ENCODE results near the gene LY6G6D. TPM values are rescaled to one million over a fixed set of nuclear protein-coding genes. Genes with fewer than 3 reads are reported as not detected.

Gene LY6G6D
- total RNA-seq, 3 donors from 2014 or later (not counting 1 experiment from before 2014, with no cell fraction given): 0.94 TPM; not detected in 2

DNA sequence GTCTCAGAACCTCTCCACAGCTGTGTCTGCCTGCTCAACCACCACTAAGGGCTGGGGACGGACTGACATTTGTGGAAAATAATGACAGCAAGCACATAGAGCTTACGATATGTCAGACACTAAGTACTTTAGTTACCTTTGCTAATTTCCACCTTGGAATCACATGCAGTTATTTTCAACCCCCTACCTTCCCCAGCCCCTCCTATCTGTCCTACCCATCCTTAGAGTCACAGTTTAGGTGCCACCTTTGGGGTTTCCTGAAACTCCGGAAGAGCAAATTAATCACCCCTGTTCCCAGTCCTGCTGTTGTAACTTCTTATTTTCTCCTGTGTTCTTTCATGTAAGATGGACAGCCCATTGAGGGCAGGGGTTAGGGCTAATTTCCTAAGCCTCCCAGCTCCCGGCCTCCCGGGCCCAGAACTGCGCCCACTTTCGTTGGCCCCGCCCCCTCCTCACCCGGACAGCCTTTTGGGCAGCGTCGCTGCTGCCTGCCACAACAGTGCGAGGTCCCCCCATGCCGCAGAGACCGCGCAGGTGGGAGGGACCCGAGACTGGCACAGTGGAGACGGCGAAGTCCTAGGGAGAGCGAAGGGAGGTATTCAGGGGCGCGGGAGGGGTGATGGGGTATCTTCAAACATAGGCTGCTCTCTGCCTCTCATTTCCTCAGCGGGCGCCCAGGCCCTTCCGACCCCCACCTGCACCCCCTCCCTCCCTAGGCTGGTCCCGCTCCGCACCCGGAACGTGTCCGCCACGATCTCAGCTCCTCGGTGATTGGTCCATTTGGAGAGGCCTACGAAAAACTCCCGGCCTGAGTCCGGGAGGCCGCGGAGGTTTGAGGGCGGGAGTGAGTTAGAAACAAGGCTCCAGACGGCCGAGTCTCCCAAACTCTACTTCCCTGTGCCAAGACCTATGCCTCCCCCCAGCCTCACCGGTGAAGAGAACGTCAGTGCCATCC is 12.8 kb downstream of the LY6G6D start:
- H3K4me1 Mint-ChIP-seq: peaks cover 56 to 70% of the 10 kb centered on the region in 2 donors
- Histone ChIP-seq H3K4me1 (ENCODE audit: control insufficient read depth, insufficient read depth, low read length) (peaks cover 62% of the 10 kb centered on the region), H3K27ac (ENCODE audit: low read length) (peak overlapping the region; percentile 63), H3K27me3 (ENCODE audit: control insufficient read depth, insufficient read depth, low read length) (no peaks in the 10 kb centered on the region), H3K36me3 (ENCODE audit: control insufficient read depth, insufficient read depth, low read length) (peaks cover 36% of the 10 kb centered on the region), H3K9me3 (ENCODE audit: control insufficient read depth, insufficient read depth, low read length) (no peaks in the 10 kb centered on the region), H3K4me3 (ENCODE audit: low read length) (no peak overlapping the region)
- TF ChIP-seq, protein P1, sequence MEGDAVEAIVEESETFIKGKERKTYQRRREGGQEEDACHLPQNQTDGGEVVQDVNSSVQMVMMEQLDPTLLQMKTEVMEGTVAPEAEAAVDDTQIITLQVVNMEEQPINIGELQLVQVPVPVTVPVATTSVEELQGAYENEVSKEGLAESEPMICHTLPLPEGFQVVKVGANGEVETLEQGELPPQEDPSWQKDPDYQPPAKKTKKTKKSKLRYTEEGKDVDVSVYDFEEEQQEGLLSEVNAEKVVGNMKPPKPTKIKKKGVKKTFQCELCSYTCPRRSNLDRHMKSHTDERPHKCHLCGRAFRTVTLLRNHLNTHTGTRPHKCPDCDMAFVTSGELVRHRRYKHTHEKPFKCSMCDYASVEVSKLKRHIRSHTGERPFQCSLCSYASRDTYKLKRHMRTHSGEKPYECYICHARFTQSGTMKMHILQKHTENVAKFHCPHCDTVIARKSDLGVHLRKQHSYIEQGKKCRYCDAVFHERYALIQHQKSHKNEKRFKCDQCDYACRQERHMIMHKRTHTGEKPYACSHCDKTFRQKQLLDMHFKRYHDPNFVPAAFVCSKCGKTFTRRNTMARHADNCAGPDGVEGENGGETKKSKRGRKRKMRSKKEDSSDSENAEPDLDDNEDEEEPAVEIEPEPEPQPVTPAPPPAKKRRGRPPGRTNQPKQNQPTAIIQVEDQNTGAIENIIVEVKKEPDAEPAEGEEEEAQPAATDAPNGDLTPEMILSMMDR (IDR thresholded peaks at IDR 0.05): no peak
- DNase-seq (peak in 1 of 2 donors; percentile 42), ATAC-seq (peak in 1 of 3 donors; percentile 18)
- H3K27ac Mint-ChIP-seq: peak overlapping the region; percentile 90 to 91
- intact Hi-C loops (cut with micrococcal nuclease): no loop called here
- WGBS (ENCODE audit: insufficient coverage): 86% methylated on average over 41 of the region's 41 CpGs
- peak overlapping the region; percentile 97 for H3K4me3 Mint-ChIP-seq
- H3K36me3 Mint-ChIP-seq: peaks cover 16% of the 10 kb centered on the region
- no peaks in the 10 kb centered on the region for H3K27me3 Mint-ChIP-seq (ENCODE audit: low read depth in 2 of 2)
- no peaks in the 10 kb centered on the region for H3K9me3 Mint-ChIP-seq

DNA sequence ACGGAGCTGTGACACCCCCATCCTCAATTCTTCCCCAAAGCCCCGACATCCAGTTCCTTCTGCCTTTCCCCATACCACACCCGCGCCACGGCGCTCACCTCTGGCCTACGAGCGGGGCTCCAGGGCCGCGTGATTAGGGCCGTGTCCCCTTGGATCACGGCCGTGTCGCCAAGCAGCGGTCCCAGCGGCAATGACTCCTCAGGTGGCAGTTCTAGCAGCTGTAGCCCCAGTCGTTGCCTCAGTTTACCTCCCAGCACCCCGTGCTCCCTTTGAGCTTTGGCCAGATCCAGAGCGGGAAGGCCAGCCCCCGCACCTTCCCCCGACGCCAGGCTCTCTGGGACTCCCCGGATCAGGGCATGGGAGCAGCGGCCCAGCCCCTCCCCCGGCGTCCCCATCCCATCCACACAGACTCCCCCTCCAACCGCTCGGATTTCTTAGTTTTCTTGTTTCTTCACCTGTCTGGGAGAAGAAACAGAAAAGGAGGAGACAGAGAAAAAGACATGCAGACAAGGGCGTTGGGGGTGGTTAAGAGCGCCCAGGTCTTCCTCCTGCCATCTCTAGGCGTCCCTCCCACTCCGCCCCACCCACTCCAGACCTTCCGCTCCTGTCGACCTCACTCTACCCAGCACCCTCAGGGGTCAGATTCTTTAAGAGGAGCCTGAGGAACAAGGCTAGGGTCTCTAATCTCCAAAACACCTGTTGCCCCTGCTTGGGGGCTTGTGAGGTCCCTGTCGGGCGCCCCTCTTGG is 13.8 kb downstream of the LY6G6D start, which contains the start of gene DDAH2:
DDAH2 (minus strand) TSS at position 533 of the 748 bp plus-strand sequence; CDS start at position 395, 138 bp downstream.
- TF ChIP-seq, protein P1 (IDR thresholded peaks at IDR 0.05): no peak
- Histone ChIP-seq H3K4me1 (ENCODE audit: control insufficient read depth, insufficient read depth, low read length) (peaks cover 62% of the 10 kb centered on the region), H3K9me3 (ENCODE audit: control insufficient read depth, insufficient read depth, low read length) (no peaks in the 10 kb centered on the region), H3K27me3 (ENCODE audit: control insufficient read depth, insufficient read depth, low read length) (no peaks in the 10 kb centered on the region), H3K36me3 (ENCODE audit: control insufficient read depth, insufficient read depth, low read length) (peaks cover 45% of the 10 kb centered on the region), H3K4me3 (ENCODE audit: low read length) (peak within 1 kb of the TSS; percentile 75), H3K27ac (ENCODE audit: low read length) (peak within 1 kb of the TSS; percentile 64)
- peak within 1 kb of the TSS; percentile 97 for H3K4me3 Mint-ChIP-seq
- peak within 1 kb of the TSS; percentile 90 to 91 for H3K27ac Mint-ChIP-seq
- peaks cover 16% of the 10 kb centered on the region for H3K36me3 Mint-ChIP-seq
- no peak for DNase-seq
- no peaks in the 10 kb centered on the region for H3K9me3 Mint-ChIP-seq
- ATAC-seq: peak; percentile 20 to 36 (median 23)
- WGBS (ENCODE audit: insufficient coverage): 37% methylated on average over 31 of the region's 36 CpGs
- H3K27me3 Mint-ChIP-seq (ENCODE audit: low read depth in 2 of 2): no peaks in the 10 kb centered on the region
- intact Hi-C loops (cut with micrococcal nuclease): loop anchor here (1.0 kb wide), 1 partner anchor 40 kb away; no protein-coding TSS in a partner anchor
- peaks cover 56 to 70% of the 10 kb centered on the region in 2 donors for H3K4me1 Mint-ChIP-seq

DNA sequence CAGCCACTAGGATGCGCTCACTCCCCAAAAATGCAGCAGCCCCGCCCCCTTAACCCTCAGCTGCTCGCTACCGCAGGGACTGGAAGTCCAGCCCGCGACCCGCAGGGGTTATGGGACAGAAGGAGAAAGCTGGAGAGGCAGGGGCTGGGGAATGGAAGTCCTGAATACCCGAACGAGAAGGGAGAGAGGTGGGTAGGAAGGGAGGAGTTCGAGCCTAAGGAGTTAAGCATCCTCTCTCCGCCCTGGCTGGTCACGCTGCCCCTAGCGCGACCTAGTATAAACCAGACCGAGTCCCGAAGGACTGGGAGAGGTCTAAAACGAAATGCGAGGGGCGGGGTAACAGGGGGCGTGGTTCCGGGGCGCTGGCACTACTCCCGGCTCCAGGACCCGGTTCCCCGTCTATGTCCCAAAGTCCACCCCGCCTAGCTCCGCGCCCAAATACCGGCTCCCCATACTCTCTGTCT is 14.4 kb downstream of the LY6G6D start:
- intact Hi-C loops (cut with micrococcal nuclease): loop anchor here (1.0 kb wide), 1 partner anchor 40 kb away; no protein-coding TSS in a partner anchor

More for the DNA sequence above, 14.4 kb downstream of the LY6G6D start:
- no peaks in the 10 kb centered on the region for H3K9me3 ChIP-seq (ENCODE audit: control insufficient read depth, insufficient read depth, low read length)
- peaks cover 16% of the 10 kb centered on the region for H3K36me3 Mint-ChIP-seq
- H3K4me1 Mint-ChIP-seq: peaks cover 52 to 72% of the 10 kb centered on the region in 2 donors
- peak overlapping the region; percentile 75 for H3K4me3 ChIP-seq (ENCODE audit: low read length)
- no peaks in the 10 kb centered on the region for H3K27me3 ChIP-seq (ENCODE audit: control insufficient read depth, insufficient read depth, low read length)
- peaks cover 49% of the 10 kb centered on the region for H3K36me3 ChIP-seq (ENCODE audit: control insufficient read depth, insufficient read depth, low read length)
- H3K9me3 Mint-ChIP-seq: no peaks in the 10 kb centered on the region
- H3K27ac ChIP-seq (ENCODE audit: low read length): peak overlapping the region; percentile 64
- peak; percentile 69 to 83 (median 74) for ATAC-seq
- TF ChIP-seq, protein P1 (IDR thresholded peaks at IDR 0.05): peak; percentile 93
- H3K27ac Mint-ChIP-seq: peak overlapping the region; percentile 90 to 91
- no peaks in the 10 kb centered on the region for H3K27me3 Mint-ChIP-seq (ENCODE audit: low read depth in 2 of 2)
- peak; percentile 81 to 90 for DNase-seq
- under 1% methylated on average over 28 of the region's 29 CpGs for WGBS (ENCODE audit: insufficient coverage)
- peak overlapping the region; percentile 97 for H3K4me3 Mint-ChIP-seq
- peaks cover 65% of the 10 kb centered on the region for H3K4me1 ChIP-seq (ENCODE audit: control insufficient read depth, insufficient read depth, low read length)
